Muscle of leg (tissue), 11 donors: ENCODE results near the gene RASSF1. TPM values are rescaled to one million over a fixed set of nuclear protein-coding genes. Genes with fewer than 3 reads are reported as not detected.

Source experiments
- DNase-seq: peaks from one replicate; pipeline ENCODE4 v3.0.0; 2013
- H3K27ac ChIP-seq: one replicate; pipeline ENCODE4 v1.5.1; 2013; ENCODE audit warnings: mild to moderate bottlenecking, low read length, control low read depth
- H3K27me3 ChIP-seq: one replicate; pipeline ENCODE4 v1.6.1; 2013; ENCODE audit warnings: low read length; ENCODE audit not compliant: control insufficient read depth, insufficient read depth
- H3K36me3 ChIP-seq: one replicate; pipeline ENCODE4 v1.6.1; 2013; ENCODE audit warnings: low read length; ENCODE audit not compliant: control insufficient read depth, insufficient read depth
- H3K4me1 ChIP-seq: one replicate; pipeline ENCODE4 v1.6.1; 2013; ENCODE audit warnings: low read length; ENCODE audit not compliant: control insufficient read depth, insufficient read depth
- H3K4me3 ChIP-seq: one replicate; pipeline ENCODE4 v1.5.1; 2013; ENCODE audit warnings: low read length, control low read depth
- H3K9me3 ChIP-seq: replicated peaks from 2 replicates; pipeline ENCODE4 v1.6.1; 2013; ENCODE audit warnings: low read depth, low read length; ENCODE audit not compliant: control insufficient read depth
- WGBS: methylation state at CpG from one replicate; pipeline ENCODE4 v1.1.5; 2013; ENCODE audit warnings: missing lambda C conversion rate; ENCODE audit not compliant: insufficient coverage; 5-methylcytosine and 5-hydroxymethylcytosine counted together
- polyA plus RNA-seq, 8 donors: library from polyadenylated mRNA; unstranded; fragments of 120-200 nt; gene quantifications; one replicate each; pipeline versions ENCODE4 v1.2.1 to v1.2.3, GENCODE V29; 2013; ENCODE audit warnings: inconsistent platforms in 1 of 8, low replicate concordance in 1 of 8; ENCODE audit not compliant: insufficient read length in 8 of 8, insufficient read depth in 1 of 8
- total RNA-seq: library from RNA; stranded (reverse); fragments of 120-200 nt; gene quantifications from one replicate; pipeline ENCODE4 v1.2.4, GENCODE V29; 2013

RASSF1 gene
- total and polyA plus RNA-seq, 9 donors: 33.9 to 47.7 (median 38.8) TPM

GRCh38 chr3:50302095-50303012 lies 38.3 kb downstream of the RASSF1 start:
- H3K4me3 ChIP-seq: no peak overlapping the region
- DNase-seq: peak; percentile 22
- peaks cover 3% of the 10 kb centered on the region for H3K36me3 ChIP-seq
- no peaks in the 10 kb centered on the region for H3K9me3 ChIP-seq
- WGBS: 83% methylated on average over 32 of the region's 32 CpGs
- H3K27me3 ChIP-seq: no peaks in the 10 kb centered on the region
- peak overlapping the region; percentile 65 for H3K27ac ChIP-seq
- H3K4me1 ChIP-seq: peaks cover 43% of the 10 kb centered on the region

- H3K4me3 ChIP-seq: no peak overlapping the region
- 83% methylated on average over 5 of the region's 6 CpGs for WGBS
- DNase-seq: peak; percentile 31
- peak overlapping the region; percentile 86 for H3K27ac ChIP-seq
- peaks cover 43% of the 10 kb centered on the region for H3K4me1 ChIP-seq
- peaks cover 7% of the 10 kb centered on the region for H3K36me3 ChIP-seq
- no peaks in the 10 kb centered on the region for H3K9me3 ChIP-seq
- H3K27me3 ChIP-seq: no peaks in the 10 kb centered on the region
Measured at GRCh38 chr3:50300681-50301254, 39.9 kb downstream of the RASSF1 start.

- H3K4me1 ChIP-seq: peaks cover 43% of the 10 kb centered on the region
- H3K4me3 ChIP-seq: peak overlapping the region; percentile 50
- H3K27me3 ChIP-seq: no peaks in the 10 kb centered on the region
- DNase-seq: peak; percentile 68
- H3K27ac ChIP-seq: peak overlapping the region; percentile 86
- peaks cover 7% of the 10 kb centered on the region for H3K36me3 ChIP-seq
- 48% methylated on average over 12 of the region's 12 CpGs for WGBS
- H3K9me3 ChIP-seq: no peaks in the 10 kb centered on the region
Measured at GRCh38 chr3:50299929-50300680, 40.5 kb downstream of the RASSF1 start.

GRCh38 chr3:50299638-50299928 lies 41.1 kb downstream of the RASSF1 start:
- DNase-seq: no peak
- Histone ChIP-seq H3K9me3 (no peaks in the 10 kb centered on the region), H3K4me1 (peaks cover 43% of the 10 kb centered on the region), H3K27ac (peak overlapping the region; percentile 86), H3K4me3 (peak overlapping the region; percentile 50), H3K36me3 (peaks cover 7% of the 10 kb centered on the region), H3K27me3 (no peaks in the 10 kb centered on the region)
- WGBS: 0% methylated on average over 12 of the region's 12 CpGs

GRCh38 chr3:50298836-50299637 lies 41.6 kb downstream of the RASSF1 start, which contains the start of the genes HYAL3 and NAA80:
TSS of gene HYAL3 (minus strand) at chr3:50299405. CDS start at chr3:50295602, 3,803 bp downstream.
TSS of gene NAA80 (minus strand) at chr3:50299405. CDS start at chr3:50297463, 1,942 bp downstream.
- Histone ChIP-seq H3K4me3 (peak within 1 kb of the TSS; percentile 88), H3K36me3 (peaks cover 7% of the 10 kb centered on the region), H3K27ac (peak within 1 kb of the TSS; percentile 93), H3K27me3 (no peaks in the 10 kb centered on the region), H3K9me3 (no peaks in the 10 kb centered on the region), H3K4me1 (peaks cover 43% of the 10 kb centered on the region)
- under 1% methylated on average over 50 of the region's 61 CpGs for WGBS
- DNase-seq: peak; percentile 100

- DNase-seq: peak; percentile 28
- peaks cover 40% of the 10 kb centered on the region for H3K4me1 ChIP-seq
- no peaks in the 10 kb centered on the region for H3K27me3 ChIP-seq
- peak overlapping the region; percentile 88 for H3K4me3 ChIP-seq
- WGBS: 36% methylated on average over 6 of the region's 9 CpGs
- H3K36me3 ChIP-seq: peaks cover 7% of the 10 kb centered on the region
- H3K27ac ChIP-seq: peak overlapping the region; percentile 93
- H3K9me3 ChIP-seq: no peaks in the 10 kb centered on the region
Measured at GRCh38 chr3:50297896-50298725, 42.5 kb downstream of the RASSF1 start.

GRCh38 chr3:50297384-50297775 lies 43.3 kb downstream of the RASSF1 start:
- no peaks in the 10 kb centered on the region for H3K27me3 ChIP-seq
- peaks cover 39% of the 10 kb centered on the region for H3K4me1 ChIP-seq
- H3K36me3 ChIP-seq: peaks cover 7% of the 10 kb centered on the region
- H3K4me3 ChIP-seq: no peak overlapping the region
- 100% methylated on average over 2 of the region's 2 CpGs for WGBS
- H3K9me3 ChIP-seq: no peaks in the 10 kb centered on the region
- DNase-seq: peak; percentile 42
- H3K27ac ChIP-seq: no peak overlapping the region

- H3K4me3 ChIP-seq: no peak overlapping the region
- H3K27ac ChIP-seq: no peak overlapping the region
- no peaks in the 10 kb centered on the region for H3K27me3 ChIP-seq
- WGBS: 90% methylated on average over 14 of the region's 18 CpGs
- no peaks in the 10 kb centered on the region for H3K9me3 ChIP-seq
- peaks cover 7% of the 10 kb centered on the region for H3K36me3 ChIP-seq
- DNase-seq: no peak
- H3K4me1 ChIP-seq: peaks cover 37% of the 10 kb centered on the region
Measured at GRCh38 chr3:50296721-50297383, 43.8 kb downstream of the RASSF1 start.
